SJSA1 (cell line): ENCODE data around the gene RTL10. TPM values are rescaled to one million over a fixed set of nuclear protein-coding genes. Genes with fewer than 3 reads are reported as not detected.

ENCODE experiments used
- DNase-seq, 2 experiments: peaks; one replicate each; pipeline ENCODE4 v3.0.0-alpha.2; 2015 to 2020; ENCODE audit warnings: low spot score in 2 of 2, low read depth in 1 of 2
- H3K27ac ChIP-seq: fragments of 250-450 bp; sonication (Bioruptor Pico); 2 replicates; pipeline ENCODE4 v1.5.1; 2020; ENCODE audit warnings: mild to moderate bottlenecking, moderate library complexity
- H3K27me3 ChIP-seq: fragments of 250-450 bp; sonication (Bioruptor Pico); replicated peaks from 2 replicates; pipeline ENCODE4 v1.5.1; 2020; ENCODE audit warnings: mild to moderate bottlenecking, moderate library complexity
- H3K36me3 ChIP-seq: fragments of 250-450 bp; sonication (Bioruptor Pico); 2 replicates; pipeline ENCODE4 v1.5.1; 2020; ENCODE audit warnings: mild to moderate bottlenecking
- H3K4me1 ChIP-seq: fragments of 250-450 bp; sonication (Bioruptor Pico); replicated peaks from 2 replicates; pipeline ENCODE4 v1.6.1; 2021; ENCODE audit warnings: mild to moderate bottlenecking
- H3K4me3 ChIP-seq: fragments of 250-450 bp; sonication (Bioruptor Pico); 2 replicates; pipeline ENCODE4 v1.5.1; 2020; ENCODE audit warnings: mild to moderate bottlenecking
- H3K9me3 ChIP-seq: fragments of 250-450 bp; sonication (Bioruptor Pico); replicated peaks from 2 replicates; pipeline ENCODE4 v1.5.1; 2020; ENCODE audit warnings: mild to moderate bottlenecking
- total RNA-seq: library from RNA; depleted of rRNA; stranded (reverse); fragments of >200 nt; shearing (Covaris generic); gene quantifications from 2 replicates; pipeline ENCODE4 v1.2.3, GENCODE V29; 2014

Gene RTL10
- total RNA-seq, 1 experiment from 2014 or later = 11.5 TPM

DNA sequence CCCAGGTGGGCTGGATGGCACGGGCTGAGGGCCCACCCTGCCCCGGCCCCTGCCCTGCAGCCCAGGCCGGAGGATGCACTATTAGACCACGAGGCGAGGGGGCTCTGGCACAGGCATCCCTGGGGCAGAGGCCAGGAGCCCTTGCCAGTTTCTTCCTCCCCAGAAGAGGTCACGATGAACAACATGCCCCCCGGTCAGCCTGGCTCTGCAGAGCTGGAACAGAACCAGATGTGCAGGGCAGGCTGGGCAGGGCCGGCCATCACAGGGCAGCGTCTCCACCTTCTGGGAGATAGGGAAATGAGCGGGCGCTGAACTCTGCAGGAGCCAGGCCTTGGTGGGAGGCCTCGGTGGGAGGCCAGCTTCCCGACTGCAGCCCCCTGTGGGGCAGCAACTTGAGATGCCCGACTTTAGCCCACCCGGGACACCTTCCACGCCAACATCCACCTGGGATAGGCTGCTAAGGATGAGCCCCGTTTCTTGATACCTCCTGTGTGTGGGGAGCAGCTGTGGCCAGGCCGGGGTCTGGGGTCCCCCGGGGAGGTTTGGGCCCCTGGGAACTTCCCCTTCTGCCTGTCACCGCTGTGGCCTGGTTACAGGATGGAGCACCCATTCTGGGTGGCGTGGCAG, 21.8 kb upstream of the RTL10 start:
- Histone ChIP-seq H3K36me3 (peaks cover 60% of the 10 kb centered on the region), H3K9me3 (no peaks in the 10 kb centered on the region), H3K4me3 (no peak overlapping the region), H3K27me3 (no peaks in the 10 kb centered on the region), H3K27ac (no peak overlapping the region), H3K4me1 (peaks cover 37% of the 10 kb centered on the region)
- DNase-seq = no peak

DNA sequence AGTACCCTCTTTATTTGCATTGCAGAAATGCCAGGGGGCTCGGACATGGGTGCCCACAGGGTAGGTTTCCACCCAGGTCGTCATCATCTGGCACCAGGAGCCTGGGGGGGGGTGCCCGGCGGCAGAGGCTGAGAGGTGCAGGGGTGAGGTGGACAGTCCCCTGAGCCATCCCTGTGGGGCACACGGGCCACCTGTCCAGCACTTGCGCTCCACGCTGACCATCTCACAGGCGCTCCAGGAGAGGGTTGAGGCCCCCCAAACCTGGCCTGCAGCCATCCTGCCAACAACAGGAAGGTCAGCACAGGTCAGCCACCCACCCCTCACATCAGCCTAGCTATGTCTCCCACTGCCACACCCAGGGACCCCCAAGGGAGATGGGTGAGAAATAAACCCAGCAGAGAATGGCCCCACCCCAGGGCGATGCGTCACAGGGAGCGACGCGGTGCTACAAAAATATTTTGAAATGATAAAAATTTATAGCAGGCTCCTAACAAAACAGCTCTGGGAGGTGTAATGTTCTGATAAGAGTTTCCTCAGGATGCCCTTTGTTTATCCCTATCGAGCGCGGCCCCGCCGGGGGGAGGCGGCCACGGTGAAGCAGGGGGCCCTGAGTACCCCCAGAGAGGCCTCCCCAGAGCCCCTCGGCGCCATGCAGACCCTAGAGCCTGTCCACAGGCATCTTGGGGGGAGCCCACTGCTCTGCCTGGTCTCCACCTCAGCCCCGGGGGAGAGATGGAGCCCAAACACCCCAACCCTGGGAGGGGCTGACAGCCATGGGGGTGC, 21.0 kb upstream of the RTL10 start:
- H3K27me3 ChIP-seq = no peaks in the 10 kb centered on the region
- H3K4me3 ChIP-seq = no peak overlapping the region
- no peaks in the 10 kb centered on the region for H3K9me3 ChIP-seq
- no peak for DNase-seq
- H3K4me1 ChIP-seq = peaks cover 33% of the 10 kb centered on the region
- H3K27ac ChIP-seq = no peak overlapping the region
- H3K36me3 ChIP-seq = peaks cover 60% of the 10 kb centered on the region

GRCh38 chr22:19875061-19875530, 20.4 kb upstream of the RTL10 start:
- Histone ChIP-seq H3K9me3 (no peaks in the 10 kb centered on the region), H3K27me3 (no peaks in the 10 kb centered on the region), H3K27ac (no peak overlapping the region), H3K36me3 (peaks cover 57% of the 10 kb centered on the region), H3K4me3 (no peak overlapping the region), H3K4me1 (peaks cover 26% of the 10 kb centered on the region)
- DNase-seq = no peak

DNA sequence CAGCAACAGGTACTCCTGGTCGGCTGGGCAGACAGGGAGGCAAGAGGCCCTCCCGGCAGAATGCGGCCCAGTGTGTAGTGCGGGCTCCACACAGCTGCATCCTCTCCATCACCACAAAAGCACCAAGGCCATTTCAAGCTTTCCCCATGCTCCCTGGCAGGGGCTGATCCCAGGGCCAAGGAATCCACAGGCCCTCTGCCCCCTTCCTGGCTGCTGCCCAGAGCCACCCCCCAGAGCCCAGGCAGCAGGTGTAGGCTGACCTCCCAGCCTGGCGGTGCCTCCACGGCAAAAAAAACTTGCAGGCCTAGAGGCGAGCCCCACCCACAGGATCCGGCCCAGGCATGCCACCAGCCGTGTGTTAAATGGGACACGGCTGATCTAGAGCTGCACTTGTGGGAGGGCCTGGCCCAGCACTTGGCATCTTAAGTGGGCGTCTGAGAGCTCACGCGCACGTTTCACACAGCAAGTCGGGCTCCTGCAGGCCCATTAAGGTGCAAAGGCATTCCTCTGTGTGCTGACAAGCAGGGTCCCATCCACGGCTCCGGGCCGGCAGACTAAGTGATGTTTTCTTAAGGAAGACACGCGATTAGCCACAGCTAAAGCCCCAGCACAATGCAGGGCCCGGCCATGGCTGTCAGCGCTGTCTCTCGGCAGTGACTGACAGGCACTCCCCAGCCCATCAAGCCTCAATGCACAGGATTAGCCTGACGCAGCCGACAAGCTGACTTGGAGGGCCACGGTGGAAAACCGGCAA, 19.8 kb upstream of the RTL10 start:
- Histone ChIP-seq H3K4me3 (no peak overlapping the region), H3K27me3 (no peaks in the 10 kb centered on the region), H3K9me3 (no peaks in the 10 kb centered on the region), H3K27ac (no peak overlapping the region), H3K4me1 (peaks cover 21% of the 10 kb centered on the region), H3K36me3 (peaks cover 52% of the 10 kb centered on the region)
- no peak for DNase-seq

GRCh38 chr22:19873960-19874306, 19.3 kb upstream of the RTL10 start:
- H3K27ac ChIP-seq = no peak overlapping the region
- no peaks in the 10 kb centered on the region for H3K9me3 ChIP-seq
- no peak for DNase-seq
- peaks cover 52% of the 10 kb centered on the region for H3K36me3 ChIP-seq
- no peak overlapping the region for H3K4me3 ChIP-seq
- no peaks in the 10 kb centered on the region for H3K27me3 ChIP-seq
- H3K4me1 ChIP-seq = peaks cover 22% of the 10 kb centered on the region

DNA sequence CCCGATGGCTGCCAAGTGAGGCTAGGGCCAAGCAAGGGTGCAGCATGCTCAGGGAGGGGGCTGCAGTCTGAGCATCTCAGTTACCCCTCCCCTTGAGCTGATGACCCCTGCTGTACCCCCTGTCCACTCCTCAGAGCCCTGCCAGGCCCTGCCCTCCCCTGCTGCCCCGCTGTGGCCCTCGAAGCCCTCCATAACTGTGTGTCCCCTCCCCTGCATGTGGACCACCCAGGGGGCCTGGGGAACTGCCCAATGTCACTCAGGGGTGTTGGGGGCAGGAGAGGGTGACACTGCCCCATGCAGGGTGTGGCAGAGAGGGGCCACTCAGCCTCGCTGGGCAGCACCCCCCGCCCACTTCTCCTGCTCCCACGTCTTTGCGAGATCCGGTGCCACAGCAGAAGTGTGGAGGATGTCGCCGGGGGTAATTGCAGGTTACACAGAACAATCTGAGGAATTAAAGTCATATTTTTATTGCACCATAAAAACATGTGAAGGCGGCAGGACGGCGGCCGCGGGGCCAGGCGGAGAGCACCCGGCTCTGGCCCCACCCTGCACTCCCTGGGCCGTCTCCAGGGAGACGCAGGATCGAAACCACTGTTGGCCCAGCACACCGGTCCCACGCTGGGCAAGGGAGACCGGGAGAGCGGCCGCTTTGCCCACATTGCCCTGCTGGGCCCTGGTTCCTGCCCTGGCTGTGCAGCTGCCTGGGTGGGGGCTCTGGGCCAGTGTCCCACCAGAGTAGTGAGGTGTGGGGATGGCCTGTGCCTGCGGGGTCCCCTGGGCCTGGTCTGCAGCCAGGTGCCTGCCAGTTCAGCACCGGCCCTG, 18.7 kb upstream of the RTL10 start:
- Histone ChIP-seq H3K4me3 (no peak overlapping the region), H3K27ac (no peak overlapping the region), H3K9me3 (no peaks in the 10 kb centered on the region), H3K27me3 (no peaks in the 10 kb centered on the region), H3K4me1 (peaks cover 22% of the 10 kb centered on the region), H3K36me3 (peaks cover 50% of the 10 kb centered on the region)
- DNase-seq = no peak

DNA sequence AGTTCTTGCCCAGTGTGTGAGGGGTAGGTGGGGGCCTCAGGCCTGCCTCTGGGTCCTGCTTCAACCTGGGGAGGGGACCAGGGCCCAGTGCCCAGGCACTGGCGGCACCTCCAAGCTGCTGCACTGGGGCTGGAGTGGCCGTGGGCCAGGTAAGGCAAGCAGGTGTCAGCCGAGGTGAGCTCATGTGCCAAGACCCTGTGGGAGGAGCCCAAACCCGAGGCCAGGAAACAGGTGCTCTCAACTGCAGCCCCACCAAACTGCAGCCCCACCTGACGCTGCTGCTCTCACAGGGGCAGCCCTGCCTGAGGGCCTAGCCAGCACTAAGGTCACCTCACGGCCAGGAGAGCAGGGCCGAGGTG, 18.1 kb upstream of the RTL10 start:
- Histone ChIP-seq H3K27me3 (no peaks in the 10 kb centered on the region), H3K36me3 (peaks cover 44% of the 10 kb centered on the region), H3K4me3 (no peak overlapping the region), H3K27ac (no peak overlapping the region), H3K4me1 (peaks cover 18% of the 10 kb centered on the region), H3K9me3 (no peaks in the 10 kb centered on the region)
- no peak for DNase-seq

DNA sequence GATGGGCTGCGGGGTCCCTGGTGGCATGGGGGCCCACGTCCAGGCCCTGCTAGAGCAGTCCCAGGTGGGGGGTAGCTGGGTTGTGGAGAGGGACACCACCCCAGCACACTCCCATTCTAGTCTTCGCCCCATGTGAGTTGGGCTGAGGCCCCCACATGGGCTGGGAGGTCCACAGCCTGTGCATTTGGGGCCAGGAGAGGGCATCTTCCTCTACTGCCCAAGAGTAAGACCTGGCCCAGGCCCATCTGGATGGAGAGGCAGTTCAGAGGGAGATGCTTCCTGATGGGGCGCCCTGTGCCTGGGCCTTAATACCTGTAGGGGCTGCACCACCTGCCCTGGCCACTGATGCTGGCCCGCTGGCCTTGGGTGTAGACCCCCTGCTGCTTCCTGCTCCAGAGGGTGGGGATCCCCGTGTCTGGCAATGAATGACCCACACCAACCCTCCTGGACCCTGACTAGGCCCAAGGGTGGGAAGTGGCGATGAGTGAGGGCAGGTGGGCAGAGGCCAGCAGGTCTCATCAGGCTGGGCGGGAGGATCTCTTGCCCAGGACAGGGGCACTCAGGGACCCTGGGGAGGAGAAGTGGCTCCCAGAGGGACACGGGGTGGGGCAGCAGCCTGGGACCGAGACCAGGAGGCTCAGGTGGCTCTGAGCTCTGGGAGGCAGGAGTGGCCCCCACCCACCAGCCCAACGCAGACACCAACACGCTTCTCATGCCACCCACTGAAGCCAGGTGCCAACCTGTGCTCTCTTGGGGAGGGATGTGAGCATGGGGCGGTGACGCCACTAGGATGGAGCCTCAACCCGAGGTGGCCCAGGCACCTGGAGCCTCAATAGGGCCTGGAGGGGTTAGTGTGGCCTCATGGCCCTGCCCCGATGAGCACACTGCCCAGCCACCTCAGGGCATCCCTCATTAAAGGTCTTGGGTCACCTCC, 17.4 kb upstream of the RTL10 start:
- H3K9me3 ChIP-seq = no peaks in the 10 kb centered on the region
- H3K36me3 ChIP-seq = peaks cover 38% of the 10 kb centered on the region
- H3K27me3 ChIP-seq = no peaks in the 10 kb centered on the region
- H3K4me1 ChIP-seq = peaks cover 14% of the 10 kb centered on the region; the same call in 1 of the 2 replicates
- H3K4me3 ChIP-seq = no peak overlapping the region
- H3K27ac ChIP-seq = no peak overlapping the region
- DNase-seq = peak in 1 of 2 experiments; percentile 40

DNA sequence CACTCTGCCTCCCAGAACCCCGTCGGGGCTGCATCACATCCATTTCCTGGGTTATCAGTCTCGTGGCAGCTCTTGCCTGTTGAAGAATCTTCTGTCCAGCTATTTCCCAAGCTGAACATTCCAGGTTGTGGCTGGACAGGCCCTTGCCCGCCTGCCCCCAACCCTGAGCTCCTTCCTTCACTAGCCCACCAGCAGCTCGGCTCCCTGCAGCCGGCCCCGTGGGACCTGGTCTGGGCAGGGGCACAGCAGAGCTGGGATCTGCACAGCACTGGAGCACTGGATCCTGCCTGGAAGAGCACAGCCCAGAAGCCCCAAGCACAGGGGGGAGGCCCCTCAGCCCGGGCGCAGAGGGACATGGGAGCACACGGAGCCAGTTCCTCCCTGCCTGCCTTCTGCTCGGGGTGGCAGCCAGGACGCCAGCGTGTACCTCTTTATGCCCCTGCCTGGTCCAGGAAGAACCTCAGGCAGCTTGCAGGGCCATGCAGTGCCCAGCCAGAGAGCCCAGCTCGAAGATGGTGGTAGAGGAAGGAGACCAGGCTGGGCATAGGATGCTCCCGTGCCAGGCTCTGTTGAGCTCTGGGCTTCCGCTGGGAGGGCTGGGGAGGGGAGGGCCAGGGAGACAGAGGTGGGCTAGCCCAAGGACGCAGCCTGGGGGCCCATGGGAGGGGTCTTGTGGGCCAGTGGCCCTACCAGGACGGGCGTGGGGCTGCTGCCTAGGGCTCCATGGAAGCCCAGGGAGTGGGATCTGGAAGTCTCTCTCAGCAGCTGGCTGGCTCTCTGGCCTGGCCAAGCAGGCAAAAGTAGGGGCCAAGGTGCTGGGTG, 16.6 kb upstream of the RTL10 start:
- H3K27me3 ChIP-seq = no peaks in the 10 kb centered on the region
- peaks cover 30% of the 10 kb centered on the region for H3K36me3 ChIP-seq
- H3K9me3 ChIP-seq = no peaks in the 10 kb centered on the region
- H3K4me3 ChIP-seq = no peak overlapping the region
- H3K4me1 ChIP-seq = peaks cover 14% of the 10 kb centered on the region; the same call in 1 of the 2 replicates
- DNase-seq = peak in 1 of 2 experiments; percentile 37
- no peak overlapping the region for H3K27ac ChIP-seq

DNA sequence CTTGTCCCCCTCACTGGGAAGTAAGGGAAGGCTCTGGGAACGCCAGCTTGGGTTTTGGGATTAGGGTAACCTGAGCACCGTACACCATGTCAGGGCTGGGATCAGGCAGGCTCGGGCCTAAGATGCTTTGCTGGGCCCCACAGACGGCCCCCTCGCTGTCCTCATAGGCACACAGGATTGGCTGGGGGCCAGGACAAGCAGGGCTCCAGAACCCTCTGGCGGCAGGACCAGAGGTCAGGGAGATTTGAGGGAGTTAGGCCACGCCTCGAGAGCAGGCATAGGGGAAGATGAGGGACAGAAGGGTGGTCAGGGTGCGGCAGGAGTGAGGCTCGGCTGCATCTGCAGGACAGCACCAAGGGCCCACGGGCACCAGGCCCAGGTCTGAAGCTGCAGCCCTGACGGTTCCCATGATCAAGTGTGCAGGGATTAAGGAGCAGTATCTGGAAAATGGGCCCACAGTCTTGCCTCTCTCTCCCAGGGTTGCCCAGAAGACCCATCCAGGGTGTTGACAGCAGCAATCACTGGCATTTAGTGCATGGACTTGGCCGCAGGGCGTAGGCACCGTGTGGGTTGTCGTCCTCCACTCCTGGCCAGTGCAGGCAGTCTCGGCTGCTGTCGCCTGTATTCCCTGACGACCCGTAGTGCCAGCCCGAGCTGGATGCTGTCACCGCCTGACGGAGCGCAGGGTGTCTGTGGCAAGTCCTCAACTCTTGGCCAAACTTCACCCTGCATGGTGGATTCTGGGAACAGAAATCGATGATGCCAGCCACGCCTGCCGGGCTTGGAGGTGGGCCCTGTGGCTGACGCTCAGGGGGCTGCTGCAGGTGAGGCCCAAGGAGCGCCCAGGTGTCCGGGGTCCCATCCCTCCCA, 15.7 kb upstream of the RTL10 start:
- peak in 1 of 2 experiments; percentile 38 for DNase-seq
- no peaks in the 10 kb centered on the region for H3K27me3 ChIP-seq
- peaks cover 14% of the 10 kb centered on the region; the same call in 1 of the 2 replicates for H3K4me1 ChIP-seq
- H3K4me3 ChIP-seq = no peak overlapping the region
- H3K36me3 ChIP-seq = peaks cover 22% of the 10 kb centered on the region
- H3K9me3 ChIP-seq = no peaks in the 10 kb centered on the region
- H3K27ac ChIP-seq = no peak overlapping the region

DNA sequence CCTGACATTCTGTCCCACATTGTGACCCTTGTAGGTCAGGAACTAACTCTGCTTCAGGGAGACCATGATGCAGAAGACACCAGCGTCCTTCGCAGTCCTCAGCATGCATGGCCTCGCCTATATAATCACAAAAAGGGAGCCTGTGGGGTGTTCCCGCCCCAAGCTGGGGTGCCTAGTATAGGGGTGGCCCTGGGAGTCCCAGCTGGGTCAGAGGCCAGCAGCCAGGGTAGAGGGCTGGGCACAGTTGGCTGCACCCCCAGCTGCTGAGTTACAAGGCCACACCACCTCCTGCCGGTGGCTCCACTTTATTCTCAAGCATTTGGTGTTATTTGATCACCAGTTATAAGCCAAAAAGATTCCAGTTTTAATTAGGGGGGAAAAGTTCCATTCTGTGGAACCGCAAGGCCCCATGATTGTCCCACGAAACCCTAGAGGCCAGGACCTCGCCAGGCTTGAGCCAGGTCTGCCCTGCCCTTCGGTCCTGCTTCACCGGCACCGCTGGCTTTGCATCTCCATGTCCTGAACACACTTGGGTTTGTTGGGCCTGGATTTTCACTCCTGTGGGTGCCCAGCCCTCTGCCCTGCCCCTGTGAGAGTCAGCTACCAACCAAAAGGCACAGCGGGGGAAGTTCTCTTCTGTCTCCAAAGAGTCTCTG, 15.0 kb upstream of the RTL10 start:
- Histone ChIP-seq H3K27me3 (no peaks in the 10 kb centered on the region), H3K27ac (no peak overlapping the region), H3K4me1 (peaks cover 14% of the 10 kb centered on the region; the same call in 1 of the 2 replicates), H3K4me3 (no peak overlapping the region), H3K36me3 (peaks cover 14% of the 10 kb centered on the region), H3K9me3 (no peaks in the 10 kb centered on the region)
- no peak for DNase-seq
